ENCODE results near the gene PAXX. TPM values are rescaled to one million over a fixed set of nuclear protein-coding genes. Genes with fewer than 3 reads are reported as not detected.
A peak's percentile ranks its signal among the peaks of the same experiment; 100 is the strongest.

PAXX gene
- total RNA-seq, 1 donor = 9.9 TPM

DNA sequence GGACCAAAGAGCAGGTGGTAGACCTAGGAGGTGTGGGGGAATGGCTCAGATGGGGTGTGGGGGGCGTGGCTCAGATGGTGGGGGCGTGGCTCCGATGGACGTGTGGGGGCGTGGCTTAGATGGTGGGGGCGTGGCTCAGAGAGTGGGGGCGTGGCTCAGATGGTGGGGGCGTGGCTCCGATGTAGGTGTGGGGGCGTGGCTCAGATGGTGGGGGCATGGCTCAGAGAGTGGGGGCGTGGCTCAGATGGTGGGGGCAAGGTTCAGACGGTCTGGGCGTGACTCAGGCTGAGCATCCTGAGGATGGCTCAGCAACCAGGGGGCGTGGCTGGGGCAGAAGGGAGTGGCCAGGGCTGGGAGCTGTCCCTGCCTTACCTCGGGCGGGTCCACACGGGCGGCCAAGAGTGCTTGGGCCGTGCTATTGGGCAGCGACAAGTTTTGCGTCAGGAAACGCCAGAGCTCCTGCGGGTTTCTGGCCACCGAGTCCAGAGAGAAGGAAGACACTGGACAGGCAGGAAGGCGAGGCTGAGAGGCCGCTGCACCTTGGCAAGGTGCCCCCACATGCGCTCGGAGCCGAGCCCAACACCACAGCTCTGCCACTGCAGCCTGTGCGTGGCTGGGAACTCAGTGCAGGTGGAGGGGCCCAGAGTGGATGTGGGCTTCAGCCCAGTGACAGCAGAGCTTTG is 29.9 kb downstream of the PAXX start:
- no peak overlapping the region for H3K4me3 ChIP-seq (ENCODE audit: low read depth, low read length)
- peak; percentile 57 for DNase-seq (ENCODE audit: low read depth)
- TF ChIP-seq, protein P1, sequence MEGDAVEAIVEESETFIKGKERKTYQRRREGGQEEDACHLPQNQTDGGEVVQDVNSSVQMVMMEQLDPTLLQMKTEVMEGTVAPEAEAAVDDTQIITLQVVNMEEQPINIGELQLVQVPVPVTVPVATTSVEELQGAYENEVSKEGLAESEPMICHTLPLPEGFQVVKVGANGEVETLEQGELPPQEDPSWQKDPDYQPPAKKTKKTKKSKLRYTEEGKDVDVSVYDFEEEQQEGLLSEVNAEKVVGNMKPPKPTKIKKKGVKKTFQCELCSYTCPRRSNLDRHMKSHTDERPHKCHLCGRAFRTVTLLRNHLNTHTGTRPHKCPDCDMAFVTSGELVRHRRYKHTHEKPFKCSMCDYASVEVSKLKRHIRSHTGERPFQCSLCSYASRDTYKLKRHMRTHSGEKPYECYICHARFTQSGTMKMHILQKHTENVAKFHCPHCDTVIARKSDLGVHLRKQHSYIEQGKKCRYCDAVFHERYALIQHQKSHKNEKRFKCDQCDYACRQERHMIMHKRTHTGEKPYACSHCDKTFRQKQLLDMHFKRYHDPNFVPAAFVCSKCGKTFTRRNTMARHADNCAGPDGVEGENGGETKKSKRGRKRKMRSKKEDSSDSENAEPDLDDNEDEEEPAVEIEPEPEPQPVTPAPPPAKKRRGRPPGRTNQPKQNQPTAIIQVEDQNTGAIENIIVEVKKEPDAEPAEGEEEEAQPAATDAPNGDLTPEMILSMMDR (IDR thresholded peaks at IDR 0.05; ENCODE audit: insufficient read depth, low read depth, low read length) = no peak

DNA sequence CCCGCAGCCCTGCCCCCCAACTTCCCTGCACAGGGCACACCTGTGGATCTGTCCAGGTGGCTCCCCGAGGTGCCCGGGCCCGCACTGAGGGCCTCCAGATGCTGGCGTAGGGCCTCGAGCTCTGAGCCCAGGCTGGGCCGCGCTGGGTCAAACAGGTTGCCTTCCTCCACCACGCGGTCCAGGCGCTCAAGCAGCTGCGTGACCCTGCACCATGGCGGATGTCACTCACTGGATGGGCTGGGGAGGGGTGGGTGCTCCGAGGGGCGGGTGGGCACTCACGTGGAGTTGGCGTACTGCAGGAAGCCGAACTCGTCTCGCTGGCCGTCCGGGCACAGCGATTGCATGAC is 30.4 kb downstream of the PAXX start:
- no peak for DNase-seq (ENCODE audit: low read depth)
- TF ChIP-seq, protein P1 (IDR thresholded peaks at IDR 0.05; ENCODE audit: insufficient read depth, low read depth, low read length) = no peak
- H3K4me3 ChIP-seq (ENCODE audit: low read depth, low read length) = no peak overlapping the region

DNA sequence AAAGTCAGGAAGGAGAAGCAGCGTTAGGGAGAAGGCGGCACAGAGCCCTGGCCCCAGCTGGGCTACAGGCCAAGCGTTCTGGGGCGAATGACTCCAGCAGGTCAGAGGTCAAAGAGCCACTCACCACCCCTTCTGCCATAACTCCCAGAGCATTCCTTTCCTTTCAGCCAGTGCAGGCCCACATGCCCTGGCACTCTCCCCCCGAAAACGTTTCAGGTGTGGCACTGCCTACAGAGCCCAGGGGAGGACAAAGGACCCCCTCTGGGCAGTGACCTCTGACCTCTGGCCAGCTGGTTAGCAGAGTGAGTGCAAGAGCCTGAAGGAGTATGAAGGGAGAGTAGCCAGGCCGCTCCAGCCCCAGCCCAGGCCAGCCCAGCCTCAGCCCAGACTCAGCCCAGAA is 30.9 kb downstream of the PAXX start:
- no peak overlapping the region for H3K4me3 ChIP-seq (ENCODE audit: low read depth, low read length)
- peak; percentile 27 for DNase-seq (ENCODE audit: low read depth)
- TF ChIP-seq, protein P1 (IDR thresholded peaks at IDR 0.05; ENCODE audit: insufficient read depth, low read depth, low read length) = no peak

DNA sequence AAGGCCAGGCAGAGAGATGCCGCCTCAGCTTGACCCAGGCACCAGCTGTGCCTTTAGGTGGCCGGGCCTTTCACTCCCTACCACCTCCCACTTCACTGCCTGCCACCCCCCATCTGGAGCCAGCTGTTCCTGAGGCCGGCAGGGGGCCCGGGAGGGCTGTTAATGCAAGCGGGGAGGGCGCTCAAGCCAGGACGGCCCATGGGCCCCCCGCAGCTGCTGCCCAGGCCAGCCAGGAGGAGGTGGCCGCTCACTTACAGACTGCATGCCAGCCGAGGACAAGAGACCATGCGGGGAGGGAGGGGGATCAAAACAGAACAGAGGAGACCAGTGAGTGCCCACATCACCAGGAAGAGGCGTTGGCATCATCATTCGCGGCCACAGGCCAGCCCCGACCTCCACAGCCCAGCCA is 31.4 kb downstream of the PAXX start:
- no peak for DNase-seq (ENCODE audit: low read depth)
- TF ChIP-seq, protein P1 (IDR thresholded peaks at IDR 0.05; ENCODE audit: insufficient read depth, low read depth, low read length) = no peak
- H3K4me3 ChIP-seq (ENCODE audit: low read depth, low read length) = no peak overlapping the region

DNA sequence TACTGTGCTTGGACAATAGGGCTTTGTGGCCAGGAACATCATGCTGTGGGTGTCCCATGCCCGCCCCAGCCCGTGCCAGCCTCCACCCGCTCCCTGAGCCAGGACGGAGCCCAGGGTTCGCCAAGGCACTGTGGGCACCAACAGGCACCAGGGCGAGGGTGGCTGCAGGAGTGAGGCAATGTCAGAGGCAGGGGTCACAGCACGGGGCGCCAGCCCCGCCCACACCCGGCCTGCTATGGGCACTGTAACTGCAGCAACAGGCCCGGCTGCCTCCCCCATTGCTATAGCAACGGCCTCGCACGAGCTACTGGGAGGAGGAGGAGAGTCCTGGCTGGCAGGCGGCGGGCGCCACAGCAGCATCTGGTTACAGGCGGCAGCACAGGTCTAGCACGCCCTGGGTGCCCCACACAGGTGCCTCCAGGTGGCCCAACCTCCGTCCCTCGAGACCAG is 33.3 kb downstream of the PAXX start:
- DNase-seq (ENCODE audit: low read depth) = no peak
- TF ChIP-seq, protein P1 (IDR thresholded peaks at IDR 0.05; ENCODE audit: insufficient read depth, low read depth, low read length) = no peak
- H3K4me3 ChIP-seq (ENCODE audit: low read depth, low read length) = no peak overlapping the region

DNA sequence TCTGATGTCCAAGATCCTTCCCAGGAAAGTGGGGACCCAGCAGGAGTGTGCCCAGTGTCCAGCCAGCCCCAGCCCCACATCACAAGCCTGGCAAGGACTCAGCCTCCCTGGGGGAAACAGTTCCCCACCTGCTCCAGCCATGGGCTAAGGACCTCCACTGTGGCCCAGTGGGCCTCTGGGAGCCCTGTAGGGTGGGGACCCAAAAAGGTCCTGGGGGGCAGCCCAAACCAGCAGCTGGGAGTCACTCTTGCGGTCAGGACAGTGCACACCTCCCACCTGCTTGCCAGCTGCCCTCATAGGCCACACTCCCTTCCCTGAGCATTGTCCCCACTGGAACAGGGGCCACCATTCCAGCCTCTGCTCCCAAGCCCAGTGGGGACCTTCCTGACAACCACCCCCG is 34.2 kb downstream of the PAXX start:
- DNase-seq (ENCODE audit: low read depth) = no peak
- TF ChIP-seq, protein P1 (IDR thresholded peaks at IDR 0.05; ENCODE audit: insufficient read depth, low read depth, low read length) = no peak
- no peak overlapping the region for H3K4me3 ChIP-seq (ENCODE audit: low read depth, low read length)

DNA sequence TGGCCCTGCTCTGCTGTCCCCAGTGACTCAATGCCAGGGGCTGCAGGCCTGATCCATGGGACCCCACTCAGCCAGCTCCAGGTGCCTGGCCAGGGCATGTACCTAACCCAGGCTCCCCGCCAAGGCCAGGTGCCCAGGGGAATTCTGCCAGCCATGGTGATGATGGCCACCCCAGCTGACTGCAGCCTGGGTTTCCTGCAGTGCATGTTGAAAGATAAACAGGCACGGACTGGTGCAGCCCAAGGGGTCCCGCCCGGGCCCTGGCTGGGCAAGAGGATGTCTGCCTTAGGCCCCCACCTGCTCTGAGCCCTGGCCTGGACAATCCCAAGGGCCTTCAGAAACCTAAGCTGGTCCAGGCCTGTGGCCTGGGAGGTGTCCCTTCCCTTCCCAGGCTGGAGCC is 34.6 kb downstream of the PAXX start:
- TF ChIP-seq, protein P1 (IDR thresholded peaks at IDR 0.05; ENCODE audit: insufficient read depth, low read depth, low read length) = no peak
- no peak for DNase-seq (ENCODE audit: low read depth)
- H3K4me3 ChIP-seq (ENCODE audit: low read depth, low read length) = peak overlapping the region; percentile 7

Data from fibroblast of villous mesenchyme (primary cell).